GM12874 (cell line): Measurements from ENCODE around the gene LRRC74B.

ENCODE experiments used
- TF ChIP-seq, protein P1 (sequence below): IDR thresholded peaks from 2 replicates; pipeline ENCODE4 v1.5.1; 2011; ENCODE audit warnings: low read depth, mild to moderate bottlenecking, control low read depth, low read length, moderate library complexity; ENCODE audit not compliant: insufficient read depth

LRRC74B gene

DNA sequence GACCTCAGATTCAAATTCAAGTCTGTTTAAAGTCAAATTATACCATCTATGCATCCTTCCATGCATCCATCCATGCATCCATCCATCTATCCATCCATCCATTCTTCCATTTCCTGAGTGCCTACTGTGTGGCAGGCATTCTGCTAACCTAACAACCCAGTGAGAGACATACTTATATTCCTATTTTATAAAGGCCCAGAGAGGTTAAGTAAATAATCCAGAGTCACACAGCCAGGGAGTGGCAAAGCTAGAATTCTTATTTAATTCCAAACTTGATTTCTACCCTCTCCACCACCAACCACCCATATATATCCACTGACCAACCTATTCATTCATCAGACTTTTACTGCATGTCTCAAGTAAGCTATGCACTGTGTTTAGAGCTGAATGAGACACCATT lies 53.8 kb downstream of the LRRC74B start:
- TF ChIP-seq, protein P1, sequence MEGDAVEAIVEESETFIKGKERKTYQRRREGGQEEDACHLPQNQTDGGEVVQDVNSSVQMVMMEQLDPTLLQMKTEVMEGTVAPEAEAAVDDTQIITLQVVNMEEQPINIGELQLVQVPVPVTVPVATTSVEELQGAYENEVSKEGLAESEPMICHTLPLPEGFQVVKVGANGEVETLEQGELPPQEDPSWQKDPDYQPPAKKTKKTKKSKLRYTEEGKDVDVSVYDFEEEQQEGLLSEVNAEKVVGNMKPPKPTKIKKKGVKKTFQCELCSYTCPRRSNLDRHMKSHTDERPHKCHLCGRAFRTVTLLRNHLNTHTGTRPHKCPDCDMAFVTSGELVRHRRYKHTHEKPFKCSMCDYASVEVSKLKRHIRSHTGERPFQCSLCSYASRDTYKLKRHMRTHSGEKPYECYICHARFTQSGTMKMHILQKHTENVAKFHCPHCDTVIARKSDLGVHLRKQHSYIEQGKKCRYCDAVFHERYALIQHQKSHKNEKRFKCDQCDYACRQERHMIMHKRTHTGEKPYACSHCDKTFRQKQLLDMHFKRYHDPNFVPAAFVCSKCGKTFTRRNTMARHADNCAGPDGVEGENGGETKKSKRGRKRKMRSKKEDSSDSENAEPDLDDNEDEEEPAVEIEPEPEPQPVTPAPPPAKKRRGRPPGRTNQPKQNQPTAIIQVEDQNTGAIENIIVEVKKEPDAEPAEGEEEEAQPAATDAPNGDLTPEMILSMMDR, result no peak

DNA sequence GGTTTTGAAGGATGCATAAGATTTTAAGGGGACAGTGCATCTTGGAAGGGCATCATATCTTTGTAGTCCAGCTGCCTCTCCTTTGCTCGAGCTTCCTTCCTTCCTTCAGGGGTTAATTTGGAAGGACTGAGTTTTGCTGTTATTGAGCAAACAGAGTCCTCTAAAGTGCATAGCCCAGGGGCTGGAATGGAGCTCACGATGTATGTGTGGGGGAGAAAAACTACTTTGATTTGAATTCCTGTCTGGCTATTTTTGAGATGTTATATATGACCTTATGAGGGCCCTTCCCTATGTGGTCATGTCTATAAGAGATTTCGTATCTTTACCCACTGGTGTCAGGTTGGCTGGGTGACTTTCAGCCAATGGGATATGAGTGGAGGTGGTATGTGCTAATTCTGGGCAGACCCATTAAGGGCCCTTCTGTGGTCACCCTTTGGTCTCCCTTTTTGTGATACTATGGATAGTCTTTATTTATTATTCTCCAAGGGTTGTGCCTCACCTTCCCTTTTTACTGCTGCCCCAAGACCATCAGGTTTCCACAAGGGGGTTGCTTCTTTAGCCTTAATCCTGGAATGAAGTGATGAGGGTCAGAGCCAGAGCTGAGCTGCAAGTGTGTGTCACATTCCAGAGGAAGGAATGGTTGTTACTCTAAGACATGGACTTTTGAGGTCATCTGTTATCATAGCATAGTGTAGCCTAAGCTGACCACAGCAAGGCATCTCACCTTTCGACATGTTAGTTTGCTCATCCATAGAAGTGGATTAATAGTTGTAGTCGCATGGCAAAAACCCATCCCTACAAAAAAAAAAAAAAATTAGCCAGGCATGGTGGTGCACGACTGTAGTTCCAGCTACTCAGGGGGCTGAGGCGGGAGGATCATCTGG lies 54.6 kb downstream of the LRRC74B start:
- TF ChIP-seq, protein P1, result no peak

DNA sequence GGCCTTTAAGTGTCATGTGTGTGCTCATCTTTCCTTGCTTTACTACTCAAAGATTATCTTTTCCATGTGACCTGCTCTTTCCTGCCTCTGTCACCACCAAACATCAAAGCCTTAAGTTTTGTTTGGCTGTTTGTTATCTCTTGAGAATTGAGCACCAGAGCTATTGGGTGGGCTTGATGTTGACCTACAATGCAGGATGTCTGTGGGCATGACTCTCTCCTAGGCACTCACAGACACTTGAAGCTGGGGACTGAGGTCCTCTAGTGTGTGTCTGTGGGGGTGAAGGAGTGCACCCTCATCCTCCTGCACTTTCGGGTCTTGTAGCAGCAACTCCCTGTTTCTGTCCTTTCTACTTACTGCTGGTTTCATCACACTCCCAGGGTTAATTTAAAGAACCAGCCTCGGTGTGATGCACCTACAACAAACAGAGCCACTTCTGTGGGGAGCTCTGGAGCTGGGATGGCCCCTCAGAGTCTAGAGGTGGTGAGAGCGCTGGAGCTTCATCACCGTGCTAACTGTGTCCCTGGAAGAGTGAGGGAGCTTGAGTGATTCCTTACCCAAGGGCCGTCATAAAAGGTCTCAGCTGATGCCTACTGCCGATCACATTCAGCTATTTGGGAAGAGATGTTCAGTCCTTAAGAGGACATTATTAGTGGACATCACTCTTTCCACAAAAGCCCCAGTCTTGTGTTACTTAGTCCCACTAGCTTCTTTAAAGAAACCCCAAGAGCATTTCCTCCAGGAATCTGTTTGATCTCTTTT lies 56.3 kb downstream of the LRRC74B start:
- TF ChIP-seq, protein P1, result no peak

DNA sequence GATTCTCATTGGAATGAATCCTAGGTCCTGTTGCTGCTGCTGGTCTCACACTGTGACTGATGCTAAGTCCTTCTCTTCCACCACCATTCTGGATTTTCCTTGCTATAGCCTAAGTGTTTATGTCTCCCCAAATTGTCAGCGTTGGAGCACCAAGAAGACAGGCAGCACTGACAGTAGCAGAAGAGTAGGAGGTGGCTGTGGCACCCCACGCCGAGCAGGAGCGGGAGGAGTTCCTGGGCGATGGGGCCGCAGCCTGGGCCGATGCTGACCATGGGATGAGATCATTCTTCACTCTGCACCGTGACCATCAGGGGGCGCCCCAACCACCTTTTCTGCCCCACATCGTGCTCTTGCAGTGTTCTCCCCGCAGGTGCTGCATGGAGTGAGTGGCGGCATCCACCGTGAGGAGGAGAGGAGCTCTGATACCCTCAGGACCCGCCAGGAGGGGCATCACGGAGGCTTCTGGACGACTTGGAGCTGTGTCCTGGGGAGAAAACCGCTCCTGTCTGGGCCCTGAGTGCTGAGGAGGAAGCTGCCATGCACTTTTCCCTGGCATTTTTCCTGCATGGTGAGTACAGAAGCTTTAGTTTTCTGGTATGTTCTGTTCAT lies 57.0 kb downstream of the LRRC74B start:
- TF ChIP-seq, protein P1, result peak; percentile 93

DNA sequence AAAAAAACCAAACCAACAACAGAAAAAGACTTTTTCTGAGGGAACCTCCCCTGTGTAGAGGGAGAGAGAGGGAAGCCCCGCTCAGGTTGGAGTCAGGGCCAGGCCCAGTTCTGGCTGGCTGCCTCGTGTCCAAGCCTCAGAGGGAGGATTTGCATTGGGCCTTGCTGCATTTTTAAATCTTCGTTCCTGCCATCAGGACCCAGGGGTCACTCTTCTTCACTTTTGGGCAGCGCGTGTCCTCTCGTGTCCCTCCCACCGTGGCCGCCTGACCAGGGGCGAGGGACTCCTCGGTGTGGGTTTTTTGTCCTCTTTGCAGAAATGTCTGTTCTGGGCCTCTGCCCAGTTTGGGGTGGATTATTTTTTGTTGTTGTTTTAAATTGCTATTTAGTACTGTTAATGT lies 57.9 kb downstream of the LRRC74B start:
- TF ChIP-seq, protein P1, result no peak

DNA sequence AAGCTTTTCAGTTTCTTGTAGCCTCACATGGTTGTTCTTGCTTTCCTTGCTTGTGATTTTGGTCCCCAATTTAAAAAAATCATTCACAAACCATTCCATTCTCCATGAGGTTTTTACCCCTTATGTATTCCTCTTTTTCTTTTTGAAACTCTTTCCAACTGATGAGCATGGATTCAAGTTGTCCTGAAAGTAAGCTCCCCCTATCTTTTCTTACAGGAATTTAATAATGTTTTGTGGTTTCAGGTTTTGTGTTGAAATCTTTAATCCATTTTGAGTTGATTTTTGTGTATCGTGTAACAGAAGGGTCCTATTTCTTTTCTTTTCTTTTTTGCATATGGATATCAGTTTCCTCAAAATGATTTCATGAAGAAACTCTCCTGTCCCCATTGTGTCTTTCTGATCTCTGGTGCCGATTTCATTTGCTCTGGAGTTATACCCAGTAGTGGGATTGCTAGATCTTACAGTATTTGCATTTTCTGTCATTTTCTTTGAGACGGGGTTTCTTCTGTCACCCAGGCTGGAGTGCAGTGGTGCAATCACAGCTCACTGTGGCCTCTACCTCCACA lies 58.5 kb downstream of the LRRC74B start:
- TF ChIP-seq, protein P1, result no peak

DNA sequence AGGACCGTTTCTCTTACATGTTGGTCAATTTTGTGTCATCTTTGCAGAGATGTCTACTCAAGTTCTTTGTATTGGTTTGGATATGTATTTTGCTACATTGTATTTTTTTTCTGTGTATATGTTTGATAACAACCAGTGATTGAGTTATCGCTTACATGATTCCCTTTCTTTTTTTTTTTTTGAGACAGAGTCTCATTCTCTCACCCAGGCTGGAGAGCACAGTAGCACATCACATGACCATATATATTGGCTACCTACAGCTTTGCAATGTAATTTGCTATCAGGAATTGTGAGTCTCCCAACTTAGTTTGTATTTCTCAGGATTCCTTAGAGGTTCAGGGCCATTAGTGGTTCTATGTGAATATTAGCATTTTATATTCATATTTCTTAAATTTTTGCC lies 59.5 kb downstream of the LRRC74B start:
- TF ChIP-seq, protein P1, result no peak
